GM19328 (cell line): Measurements from ENCODE around the gene EYA4.
"Not testable (repeated sequence)": the region's sequence is repeated elsewhere in the genome, so short reads cannot be mapped to it uniquely, and the experiment has no call there.

Experiments
- ATAC-seq: cut with Tn5 transposase; IDR thresholded peaks from one replicate; pipeline ENCODE4 v1.9.1; 2021; ENCODE audit warnings: mild to moderate bottlenecking, moderate library complexity; ENCODE audit not compliant: unreplicated experiment

EYA4 gene

DNA sequence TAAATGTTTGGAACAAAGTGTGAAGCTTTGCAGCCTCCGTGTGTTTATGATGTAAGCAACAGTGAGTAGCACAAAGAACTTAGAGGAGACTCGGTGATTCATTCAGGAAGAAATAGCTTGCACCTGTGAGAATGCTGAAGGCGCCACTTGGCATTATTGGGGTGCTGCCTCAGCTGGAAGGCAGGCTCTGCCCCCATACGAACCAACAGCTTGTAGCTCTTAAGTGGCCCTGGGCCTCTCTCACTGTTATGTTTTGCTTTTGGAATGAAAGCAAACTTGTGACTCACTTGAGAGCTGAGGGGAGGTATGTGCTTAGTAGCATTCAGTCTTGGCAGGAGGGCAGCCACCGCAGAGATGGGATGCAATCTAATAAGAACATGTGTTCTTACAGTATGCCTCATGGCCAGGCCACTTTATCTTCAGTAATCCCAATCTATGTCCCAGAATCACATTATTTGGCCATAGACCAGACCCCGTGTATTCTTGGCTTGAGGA lies 310.7 kb downstream of the EYA4 start:
- ATAC-seq = no peak

DNA sequence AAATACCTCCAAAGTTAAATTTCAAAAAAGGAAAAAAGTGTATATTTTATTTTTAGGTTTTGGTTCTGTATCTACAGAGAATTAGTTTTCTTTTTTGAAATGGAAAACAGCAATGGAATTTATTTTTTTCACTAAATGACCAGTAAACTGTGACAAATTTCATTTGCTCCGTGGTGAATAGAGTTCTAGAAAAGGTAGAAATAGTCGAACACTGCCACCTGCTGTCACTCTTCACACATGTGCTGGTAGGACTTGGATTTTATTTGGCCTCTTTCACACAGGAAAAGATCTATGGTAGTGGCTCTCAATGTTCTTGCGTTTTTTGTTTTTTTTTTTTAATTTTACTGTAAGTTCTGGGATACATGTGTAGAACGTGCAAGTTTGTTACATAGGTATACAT lies 312.5 kb downstream of the EYA4 start:
- ATAC-seq = peak; percentile 69

DNA sequence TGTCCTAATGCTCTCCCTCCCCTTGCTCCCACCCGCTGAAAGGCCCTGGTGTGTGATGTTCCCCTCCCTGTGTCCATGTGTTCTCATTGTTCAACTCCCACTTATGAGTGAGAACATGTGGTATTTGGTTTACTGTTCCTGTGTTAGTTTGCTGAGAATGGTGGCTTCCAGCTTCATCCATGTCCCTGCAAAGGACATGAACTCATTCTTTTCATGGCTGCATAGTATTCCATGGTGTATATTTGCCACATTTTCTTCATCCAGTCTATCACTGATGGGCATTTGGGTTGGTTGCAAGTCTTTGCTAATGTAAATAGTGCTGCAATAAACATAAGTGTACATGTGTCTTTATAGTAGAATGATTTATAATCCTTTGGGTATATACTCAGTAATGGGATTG lies 313.0 kb downstream of the EYA4 start:
- not testable (repeated sequence) for ATAC-seq

- no peak for ATAC-seq
Observed at GRCh38 chr6:133555685-133556084, 314.5 kb downstream of the EYA4 start.

DNA sequence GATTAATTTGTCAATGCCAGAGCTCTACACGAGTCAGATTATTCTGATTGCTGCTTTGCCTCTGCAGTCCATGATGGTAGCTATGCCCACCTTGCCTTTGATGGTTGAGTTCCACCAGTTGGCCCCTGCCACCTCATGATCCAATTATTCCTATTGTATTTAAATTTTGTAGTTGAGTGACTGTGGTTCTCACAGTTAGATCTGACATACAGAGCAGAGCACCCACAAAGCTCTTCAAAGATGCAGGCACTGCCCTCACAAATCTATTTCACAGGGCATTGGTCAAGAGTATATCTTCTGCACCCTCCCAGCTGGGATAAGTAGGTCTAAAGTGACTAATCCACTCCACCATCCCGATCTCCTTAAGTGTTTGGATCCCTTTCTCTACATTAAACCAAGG lies 318.8 kb downstream of the EYA4 start:
- no peak for ATAC-seq

GRCh38 chr6:133567636-133568035 lies 326.5 kb downstream of the EYA4 start:
- no peak for ATAC-seq

- peak; percentile 63 for ATAC-seq
Observed at GRCh38 chr6:133568970-133569889, 328.1 kb downstream of the EYA4 start.

- ATAC-seq = no peak
Observed at GRCh38 chr6:133571681-133572080, 330.5 kb downstream of the EYA4 start.

DNA sequence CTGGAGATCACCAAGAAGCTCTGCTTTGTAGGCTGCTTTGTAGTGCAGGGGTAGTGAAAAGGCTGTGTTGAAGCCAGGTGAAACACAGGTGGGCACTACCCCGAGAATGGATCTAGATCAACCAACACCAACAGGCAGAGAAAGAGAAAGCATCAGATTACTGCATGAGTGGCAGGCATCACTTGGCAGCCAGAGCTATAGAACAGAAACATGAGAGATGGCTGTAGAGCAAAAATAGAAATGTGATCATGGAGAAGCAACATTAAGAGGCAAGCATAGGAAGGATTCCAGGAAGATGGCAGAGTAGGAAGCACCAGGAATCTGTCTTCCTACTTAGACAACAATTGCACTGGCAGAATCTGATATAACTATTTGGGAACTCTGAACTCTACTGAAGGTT lies 336.7 kb downstream of the EYA4 start:
- ATAC-seq = no peak
